Pancreas (tissue), 10 donors: ENCODE results near the gene GFI1B. TPM values are rescaled to one million over a fixed set of nuclear protein-coding genes. Genes with fewer than 3 reads are reported as not detected.

Experiments
- ATAC-seq, 4 donors: fragments of 200-7000 bp; cut with Tn5 transposase; one replicate each; pipeline versions ENCODE4 v1.8.0 to v1.9.1; 2020; ENCODE audit warnings: mild to moderate bottlenecking in 4 of 4, moderate library complexity in 4 of 4
- DNase-seq, 6 donors: peaks; one replicate each; pipeline ENCODE4 v3.0.0-alpha.2; 2020
- FAIRE-seq: peaks from 2 replicates; lab custom pipeline; 2012; peaks lifted over from hg19 to GRCh38; lab: Jason Lieb, UNC
- H3K27ac ChIP-seq, 4 donors: fragments of 200-600 bp; sonication (generic); 1 replicate in 3 of 4; 2 replicates in 1 of 4; pipeline versions ENCODE4 v1.5.0 to v1.8.0; 2020
- H3K27me3 ChIP-seq, 4 donors: fragments of 200-600 bp; one replicate each; pipeline ENCODE4 v1.8.0; 2021
- H3K36me3 ChIP-seq, 3 donors: fragments of 200-600 bp; sonication (generic) in 1 of 3; one replicate each; pipeline versions ENCODE4 v1.5.0 to v1.8.0; 2020 to 2021
- H3K4me1 ChIP-seq, 3 donors: fragments of 200-600 bp; one replicate each; pipeline ENCODE4 v1.8.0; 2021
- H3K4me3 ChIP-seq, 4 donors: fragments of 200-600 bp; sonication (generic) in 2 of 4; one replicate each; pipeline versions ENCODE4 v1.5.0 to v1.8.0; 2020 to 2021
- H3K9me3 ChIP-seq, 4 donors: fragments of 200-600 bp; one replicate each; pipeline ENCODE4 v1.8.0; 2021
- CTCF ChIP-seq, 4 donors: fragments of 200-600 bp; sonication (generic) in 3 of 4; IDR thresholded peaks; one replicate each; pipeline versions ENCODE4 v1.5.0 to v1.8.0; 2021; ENCODE audit warnings: antibody characterized with exemption in 4 of 4
- WGBS, 2 donors: extraction: QIAGEN DNeasy Blood & Tissue Kit; methylation state at CpG; one replicate each; pipeline ENCODE4 v1.1.7; 2013; 5-methylcytosine and 5-hydroxymethylcytosine counted together
- intact Hi-C, 3 donors: fragments of 100-400 bp; cut with DNase I; formaldehyde crosslinking; loops; one replicate each; pipeline versions ENCODE4 v1.11.1 to v1.14.2; 2022
- polyA plus RNA-seq, 2 donors: library from polyadenylated mRNA; stranded (reverse); fragments of 200-250 nt; gene quantifications; one replicate each; pipeline ENCODE4 v1.2.3, GENCODE V29; 2013
- total RNA-seq, 6 donors: library from RNA; stranded (reverse); fragmentation: NEBNext Ultra II Directional in 4 of 6; extraction: Animal tissue kit (Norgen Biotek cat#: 25700) in 4 of 6; gene quantifications; one replicate each; pipeline versions ENCODE4 v1.2.1 to v1.2.4, GENCODE V29; 2021 to 2023
- donor health status: healthy with polysubstance abuse.
- donor health status: DM: no; HTN: no; CAD: no; lungs with moderate emphysema.
- donor health status: DM: no; HTN: no; CAD: no.
- donor health status: control.
- donor health status: control.
- donor health status: Bipolar disorder and iron deficiency.
- donor health status: DM: yes; HTN: yes; CAD: no.
- donor health status: DM: no; HTN: no; CAD: no.
- donor health status: DM: no; HTN: no; CAD: no.
- donor health status: DM: yes; HTN: yes; CAD: no.

Gene GFI1B
- total and polyA plus RNA-seq, 8 donors = 0.09 to 0.31 (median 0.14) TPM; not detected in 5

GRCh38 chr9:132946211-132946610 is 32.3 kb upstream of the GFI1B start:
- FAIRE-seq (no peak), ATAC-seq (no peak), DNase-seq (no peak)
- no peaks in the 10 kb centered on the region for H3K9me3 ChIP-seq
- 41% methylated on average over 3 of the region's 3 CpGs for WGBS, 2 donors
- H3K27me3 ChIP-seq = no peaks in the 10 kb centered on the region
- no peak for TF ChIP-seq CTCF (IDR thresholded peaks at IDR 0.05)
- no peaks in the 10 kb centered on the region for H3K36me3 ChIP-seq
- no peak overlapping the region for H3K4me3 ChIP-seq
- no peak overlapping the region for H3K27ac ChIP-seq
- peaks cover 12 to 23% (median 15%) of the 10 kb centered on the region in 3 donors for H3K4me1 ChIP-seq
- intact Hi-C loops = no loop called here

- Histone ChIP-seq H3K9me3 (no peaks in the 10 kb centered on the region), H3K4me1 (peaks cover 12 to 21% (median 15%) of the 10 kb centered on the region in 3 donors), H3K4me3 (no peak overlapping the region), H3K27me3 (no peaks in the 10 kb centered on the region), H3K27ac (no peak overlapping the region), H3K36me3 (no peaks in the 10 kb centered on the region)
- DNase-seq (no peak), FAIRE-seq (no peak), ATAC-seq (no peak)
- no peak for TF ChIP-seq CTCF (IDR thresholded peaks at IDR 0.05)
- WGBS, 2 donors = 85 to 91% methylated on average over 7 of the region's 7 CpGs
- intact Hi-C loops = no loop called here
Observed at GRCh38 chr9:132946631-132947295, 31.7 kb upstream of the GFI1B start.

GRCh38 chr9:132947756-132948155 is 30.7 kb upstream of the GFI1B start:
- Histone ChIP-seq H3K36me3 (no peaks in the 10 kb centered on the region), H3K9me3 (no peaks in the 10 kb centered on the region), H3K27me3 (no peaks in the 10 kb centered on the region), H3K4me3 (no peak overlapping the region), H3K27ac (no peak overlapping the region), H3K4me1 (peaks cover 7 to 11% (median 11%) of the 10 kb centered on the region in 3 donors)
- 74 to 81% methylated on average over 8 of the region's 8 CpGs for WGBS, 2 donors
- DNase-seq (no peak), FAIRE-seq (no peak), ATAC-seq (no peak)
- TF ChIP-seq CTCF (IDR thresholded peaks at IDR 0.05) = no peak
- intact Hi-C loops = no loop called here

- intact Hi-C loops = no loop called here
- Histone ChIP-seq H3K27ac (no peak overlapping the region), H3K27me3 (no peaks in the 10 kb centered on the region), H3K4me1 (peaks cover 0 to 3% (median 2%) of the 10 kb centered on the region in 3 donors), H3K9me3 (no peaks in the 10 kb centered on the region), H3K4me3 (no peak overlapping the region), H3K36me3 (no peaks in the 10 kb centered on the region)
- TF ChIP-seq CTCF (IDR thresholded peaks at IDR 0.05) = no peak
- ATAC-seq (no peak), DNase-seq (no peak), FAIRE-seq (no peak)
- WGBS, 2 donors = 77 to 78% methylated on average over 18 of the region's 18 CpGs
Observed at GRCh38 chr9:132948482-132949050, 29.9 kb upstream of the GFI1B start.

GRCh38 chr9:132949709-132950108 is 28.8 kb upstream of the GFI1B start:
- no peak for TF ChIP-seq CTCF (IDR thresholded peaks at IDR 0.05)
- Histone ChIP-seq H3K9me3 (no peaks in the 10 kb centered on the region), H3K4me3 (no peak overlapping the region), H3K4me1 (no peaks in the 10 kb centered on the region), H3K27ac (no peak overlapping the region), H3K27me3 (no peaks in the 10 kb centered on the region), H3K36me3 (no peaks in the 10 kb centered on the region)
- 73 to 85% methylated on average over 4 of the region's 4 CpGs for whole genome bisulfite sequencing, 2 donors
- ATAC-seq (no peak), DNase-seq (no peak), FAIRE-seq (no peak)
- intact Hi-C loops = no loop called here
